Tibial nerve (tissue), 4 donors: ENCODE results near the gene TMEM247. TPM values are rescaled to one million over a fixed set of nuclear protein-coding genes. Genes with fewer than 3 reads are reported as not detected.

Experiments used
- DNase-seq, 2 donors: peaks; one replicate each; pipeline ENCODE4 v3.0.0-alpha.2; 2019; ENCODE audit warnings: low spot score in 2 of 2
- H3K27ac ChIP-seq, 4 donors: fragments of 200-600 bp; sonication (generic) in 3 of 4; one replicate each; pipeline ENCODE4 v1.5.1; 2017 to 2019; ENCODE audit warnings: mild to moderate bottlenecking in 1 of 4
- H3K27me3 ChIP-seq, 2 donors: fragments of 200-600 bp; sonication (generic) in 1 of 2; one replicate each; pipeline versions ENCODE4 v1.5.1 to v1.6.0; 2017 to 2019
- H3K36me3 ChIP-seq, 3 donors: fragments of 200-600 bp; sonication (generic); one replicate each; pipeline ENCODE4 v1.5.1; 2018 to 2019
- H3K4me1 ChIP-seq, 4 donors: fragments of 200-600 bp; sonication (generic) in 3 of 4; one replicate each; pipeline ENCODE4 v1.5.1; 2017 to 2019
- H3K4me3 ChIP-seq, 4 donors: fragments of 200-600 bp; sonication (generic) in 3 of 4; one replicate each; pipeline ENCODE4 v1.5.1; 2017 to 2019; ENCODE audit warnings: mild to moderate bottlenecking in 1 of 4, moderate library complexity in 1 of 4
- H3K9me3 ChIP-seq, 4 donors: fragments of 200-600 bp; sonication (generic) in 3 of 4; one replicate each; pipeline ENCODE4 v1.5.1; 2017 to 2019
- EP300 ChIP-seq, 2 donors: sonication (generic); formaldehyde crosslinking; IDR thresholded peaks; one replicate each; pipeline ENCODE4 v1.6.1; 2017; ENCODE audit warnings: antibody characterized with exemption in 2 of 2, mild to moderate bottlenecking in 1 of 2
- POLR2A ChIP-seq, 2 donors: fragments of 450-650 bp; IDR thresholded peaks; one replicate each; pipeline ENCODE4 v1.6.1; 2017; ENCODE audit warnings: antibody characterized with exemption in 2 of 2, mild to moderate bottlenecking in 2 of 2, moderate library complexity in 2 of 2
- WGBS, 2 donors: methylation state at CpG; one replicate each; pipeline ENCODE4 v1.1.5; 2018; 5-methylcytosine and 5-hydroxymethylcytosine counted together
- total RNA-seq, 4 donors: library from RNA; depleted of rRNA; stranded (reverse); fragments of >200 nt; gene quantifications; one replicate each; pipeline ENCODE4 v1.1.0, GENCODE V29; 2016
- TF ChIP-seq, protein P1 (sequence below), 5 experiments: fragments of 200-600 bp in 3 of 5; fragments of 450-650 bp in 2 of 5; sonication (generic) in 3 of 5; IDR thresholded peaks; one replicate each; pipeline ENCODE4 v1.5.1; 2016 to 2019; ENCODE audit warnings: antibody characterized with exemption in 5 of 5, mild to moderate bottlenecking in 3 of 5, moderate library complexity in 2 of 5

Gene TMEM247
- total RNA-seq, 4 donors from 2014 or later, result not detected

DNA sequence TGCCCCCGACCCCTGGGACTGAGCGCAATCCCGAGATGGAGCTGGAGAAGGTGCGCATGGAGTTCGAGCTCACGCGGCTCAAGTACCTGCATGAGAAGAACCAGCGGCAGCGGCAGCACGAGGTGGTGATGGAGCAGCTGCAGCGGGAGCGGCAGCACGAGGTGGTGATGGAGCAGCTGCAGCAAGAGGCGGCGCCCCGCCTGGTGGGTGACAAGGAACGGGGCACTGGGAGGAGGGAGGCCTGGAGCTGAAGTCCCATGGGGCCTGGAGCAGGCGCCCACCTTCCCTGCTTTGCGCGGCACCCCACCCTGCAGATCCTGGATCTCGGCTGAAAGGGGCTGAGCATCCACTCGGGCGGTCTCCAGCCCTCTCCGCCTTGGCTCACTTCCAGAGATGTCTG lies 1.2 kb downstream of the TMEM247 start:
- H3K4me1 ChIP-seq, result no peaks in the 10 kb centered on the region
- TF ChIP-seq EP300 (IDR thresholded peaks at IDR 0.05), result no peak
- TF ChIP-seq, protein P1, sequence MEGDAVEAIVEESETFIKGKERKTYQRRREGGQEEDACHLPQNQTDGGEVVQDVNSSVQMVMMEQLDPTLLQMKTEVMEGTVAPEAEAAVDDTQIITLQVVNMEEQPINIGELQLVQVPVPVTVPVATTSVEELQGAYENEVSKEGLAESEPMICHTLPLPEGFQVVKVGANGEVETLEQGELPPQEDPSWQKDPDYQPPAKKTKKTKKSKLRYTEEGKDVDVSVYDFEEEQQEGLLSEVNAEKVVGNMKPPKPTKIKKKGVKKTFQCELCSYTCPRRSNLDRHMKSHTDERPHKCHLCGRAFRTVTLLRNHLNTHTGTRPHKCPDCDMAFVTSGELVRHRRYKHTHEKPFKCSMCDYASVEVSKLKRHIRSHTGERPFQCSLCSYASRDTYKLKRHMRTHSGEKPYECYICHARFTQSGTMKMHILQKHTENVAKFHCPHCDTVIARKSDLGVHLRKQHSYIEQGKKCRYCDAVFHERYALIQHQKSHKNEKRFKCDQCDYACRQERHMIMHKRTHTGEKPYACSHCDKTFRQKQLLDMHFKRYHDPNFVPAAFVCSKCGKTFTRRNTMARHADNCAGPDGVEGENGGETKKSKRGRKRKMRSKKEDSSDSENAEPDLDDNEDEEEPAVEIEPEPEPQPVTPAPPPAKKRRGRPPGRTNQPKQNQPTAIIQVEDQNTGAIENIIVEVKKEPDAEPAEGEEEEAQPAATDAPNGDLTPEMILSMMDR (IDR thresholded peaks at IDR 0.05), result no peak
- no peak for TF ChIP-seq POLR2A (IDR thresholded peaks at IDR 0.05)
- DNase-seq, result no peak
- WGBS, 2 donors, result 89 to 90% methylated on average over 17 to 24 of the region's 24 CpGs
- H3K4me3 ChIP-seq, result no peak overlapping the region
- H3K27me3 ChIP-seq, result no peaks in the 10 kb centered on the region
- no peak overlapping the region for H3K27ac ChIP-seq
- no peaks in the 10 kb centered on the region for H3K36me3 ChIP-seq
- no peaks in the 10 kb centered on the region for H3K9me3 ChIP-seq

- WGBS, 2 donors, result 70 to 80% methylated on average over 6 of the region's 6 CpGs
- TF ChIP-seq POLR2A (IDR thresholded peaks at IDR 0.05) (no peak), EP300 (IDR thresholded peaks at IDR 0.05) (no peak)
- TF ChIP-seq, protein P1 (IDR thresholded peaks at IDR 0.05), result no peak
- H3K9me3 ChIP-seq, result no peaks in the 10 kb centered on the region
- no peak overlapping the region for H3K4me3 ChIP-seq
- DNase-seq, result no peak
- H3K36me3 ChIP-seq, result no peaks in the 10 kb centered on the region
- no peaks in the 10 kb centered on the region for H3K4me1 ChIP-seq
- no peak overlapping the region for H3K27ac ChIP-seq
- H3K27me3 ChIP-seq, result no peaks in the 10 kb centered on the region
Observed at GRCh38 chr2:46481198-46482193, 2.1 kb downstream of the TMEM247 start.

DNA sequence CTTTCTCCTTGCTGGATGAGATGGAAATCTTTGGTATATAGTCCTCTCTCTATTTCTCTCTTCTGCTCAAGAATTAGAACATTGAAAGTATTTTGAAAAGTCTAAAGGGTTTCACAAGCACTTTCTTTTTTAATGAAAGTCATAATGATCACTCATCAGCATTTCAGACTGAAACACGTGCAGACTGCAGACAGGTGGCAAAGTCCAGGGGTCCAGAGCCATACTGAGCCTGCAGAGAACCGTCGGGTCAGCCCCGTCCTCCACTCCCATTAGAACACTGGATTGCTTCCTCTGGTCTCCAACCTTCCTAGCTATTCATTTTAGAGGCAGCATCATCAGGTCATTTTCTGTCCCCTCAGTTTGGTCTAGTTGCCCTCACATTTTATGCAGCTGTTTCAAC lies 3.1 kb downstream of the TMEM247 start:
- Histone ChIP-seq H3K36me3 (no peaks in the 10 kb centered on the region), H3K27ac (no peak overlapping the region), H3K4me1 (peaks cover 0 to 6% (median 2%) of the 10 kb centered on the region in 4 donors), H3K4me3 (no peak overlapping the region), H3K27me3 (no peaks in the 10 kb centered on the region), H3K9me3 (no peaks in the 10 kb centered on the region)
- no peak for DNase-seq
- TF ChIP-seq POLR2A (IDR thresholded peaks at IDR 0.05), result no peak
- TF ChIP-seq EP300 (IDR thresholded peaks at IDR 0.05), result no peak
- TF ChIP-seq, protein P1 (IDR thresholded peaks at IDR 0.05), result no peak
- WGBS, 2 donors, result 66 to 83% methylated on average over 4 of the region's 4 CpGs

- Histone ChIP-seq H3K4me1 (peaks cover 0 to 29% (median 24%) of the 10 kb centered on the region in 4 donors), H3K27ac (no peak overlapping the region), H3K27me3 (no peaks in the 10 kb centered on the region), H3K36me3 (no peaks in the 10 kb centered on the region), H3K9me3 (no peaks in the 10 kb centered on the region), H3K4me3 (no peak overlapping the region)
- 97 to 100% methylated on average over 5 of the region's 5 CpGs for WGBS, 2 donors
- TF ChIP-seq, protein P1 (IDR thresholded peaks at IDR 0.05), result no peak
- DNase-seq, result no peak
Observed at GRCh38 chr2:46485002-46485401, 5.6 kb downstream of the TMEM247 start.

DNA sequence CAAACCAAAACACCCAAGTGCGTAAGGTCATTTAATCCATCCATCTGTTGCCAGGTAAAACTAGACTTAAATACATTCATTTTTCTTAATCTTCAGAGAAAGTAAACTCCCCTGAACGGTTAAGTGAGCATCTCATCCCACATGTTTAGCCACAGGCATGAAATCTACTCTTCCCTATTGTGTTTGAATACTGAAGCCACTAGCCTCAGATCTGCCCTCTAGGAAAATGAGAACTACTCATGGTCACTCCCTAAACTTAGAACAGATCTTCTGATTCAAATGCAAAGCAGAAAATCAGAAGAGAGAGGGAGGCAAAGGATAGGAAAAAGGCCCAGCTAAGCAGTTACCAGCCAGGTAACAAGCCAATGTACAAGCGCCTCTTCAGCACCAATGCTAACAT lies 7.1 kb downstream of the TMEM247 start:
- H3K4me3 ChIP-seq, result no peak overlapping the region
- H3K9me3 ChIP-seq, result no peaks in the 10 kb centered on the region
- TF ChIP-seq, protein P1 (IDR thresholded peaks at IDR 0.05), result no peak
- TF ChIP-seq EP300 (IDR thresholded peaks at IDR 0.05) (no peak), POLR2A (IDR thresholded peaks at IDR 0.05) (no peak)
- DNase-seq, result no peak
- no peaks in the 10 kb centered on the region for H3K27me3 ChIP-seq
- peak overlapping the region in 1 of 4 donors; percentile 79 for H3K27ac ChIP-seq
- WGBS, 2 donors, result 76 to 77% methylated on average over 3 of the region's 3 CpGs
- H3K4me1 ChIP-seq, result peaks cover 0 to 43% (median 38%) of the 10 kb centered on the region in 4 donors
- no peaks in the 10 kb centered on the region for H3K36me3 ChIP-seq
